GM20000 (cell line): ENCODE results near the gene DKK2.

ENCODE experiments used
- DNase-seq: peaks from one replicate; pipeline ENCODE4 v3.0.0; 2012; ENCODE audit warnings: low spot score
- TF ChIP-seq, protein P1 (sequence below): IDR thresholded peaks from 2 replicates; pipeline ENCODE4 v1.5.1; 2012; ENCODE audit warnings: mild to moderate bottlenecking, control low read depth; ENCODE audit errors: extremely low read depth, missing control alignments

DKK2 gene

DNA sequence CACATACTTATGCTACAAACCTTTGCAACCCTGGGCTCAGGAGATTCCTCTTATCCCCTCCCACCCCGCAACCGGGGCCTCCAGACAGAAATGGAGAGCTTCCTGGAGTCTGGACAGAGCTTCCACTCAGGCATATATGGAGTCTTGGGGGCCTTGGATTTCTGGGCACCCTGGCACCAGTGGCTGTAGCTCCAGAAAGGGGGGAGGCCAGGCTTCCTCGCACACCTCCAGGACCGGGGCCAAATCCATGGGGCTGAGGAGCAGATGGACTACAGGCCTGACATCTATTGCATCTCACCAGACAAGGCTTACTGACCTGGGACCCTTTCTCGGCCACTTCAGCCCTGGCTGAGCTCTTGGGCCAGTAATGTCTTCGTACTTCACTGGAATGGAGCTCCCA, 143.3 kb downstream of the DKK2 start:
- TF ChIP-seq, protein P1, sequence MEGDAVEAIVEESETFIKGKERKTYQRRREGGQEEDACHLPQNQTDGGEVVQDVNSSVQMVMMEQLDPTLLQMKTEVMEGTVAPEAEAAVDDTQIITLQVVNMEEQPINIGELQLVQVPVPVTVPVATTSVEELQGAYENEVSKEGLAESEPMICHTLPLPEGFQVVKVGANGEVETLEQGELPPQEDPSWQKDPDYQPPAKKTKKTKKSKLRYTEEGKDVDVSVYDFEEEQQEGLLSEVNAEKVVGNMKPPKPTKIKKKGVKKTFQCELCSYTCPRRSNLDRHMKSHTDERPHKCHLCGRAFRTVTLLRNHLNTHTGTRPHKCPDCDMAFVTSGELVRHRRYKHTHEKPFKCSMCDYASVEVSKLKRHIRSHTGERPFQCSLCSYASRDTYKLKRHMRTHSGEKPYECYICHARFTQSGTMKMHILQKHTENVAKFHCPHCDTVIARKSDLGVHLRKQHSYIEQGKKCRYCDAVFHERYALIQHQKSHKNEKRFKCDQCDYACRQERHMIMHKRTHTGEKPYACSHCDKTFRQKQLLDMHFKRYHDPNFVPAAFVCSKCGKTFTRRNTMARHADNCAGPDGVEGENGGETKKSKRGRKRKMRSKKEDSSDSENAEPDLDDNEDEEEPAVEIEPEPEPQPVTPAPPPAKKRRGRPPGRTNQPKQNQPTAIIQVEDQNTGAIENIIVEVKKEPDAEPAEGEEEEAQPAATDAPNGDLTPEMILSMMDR, result no peak
- no peak for DNase-seq

DNA sequence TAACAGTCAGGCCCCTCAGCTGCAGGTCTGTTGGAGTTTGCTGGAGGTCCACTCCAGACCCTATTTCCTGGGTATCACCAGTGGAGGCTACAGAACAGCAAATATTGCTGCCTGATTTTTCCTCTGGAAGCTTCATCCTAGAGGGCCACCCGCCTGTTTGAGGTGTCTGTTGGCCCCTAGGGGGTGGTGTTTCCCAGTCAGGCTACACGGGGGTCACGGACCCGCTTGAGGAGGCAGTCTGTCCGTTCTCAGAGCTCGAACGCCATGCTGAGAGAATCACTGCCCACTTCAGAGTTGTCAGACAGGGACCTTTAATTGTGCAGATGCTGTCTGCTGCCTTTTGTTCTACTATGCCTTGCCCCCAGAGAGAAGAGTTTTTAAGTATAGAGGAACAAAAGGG, 160.8 kb downstream of the DKK2 start:
- DNase-seq, result no peak
- TF ChIP-seq, protein P1, result no peak
